SIG-M5 treated with dmso at 0.1 percent for 504 hours (cell line): ENCODE measurements around the gene PXDN.
"Not testable (repeated sequence)": the region's sequence is repeated elsewhere in the genome, so short reads cannot be mapped to it uniquely, and the experiment has no call there.

ENCODE experiments used
- DNase-seq: peaks from one replicate; lab custom pipeline; 2025; ENCODE audit not compliant: unreplicated experiment; lab: John Stamatoyannopoulos, UW

Gene PXDN

DNA sequence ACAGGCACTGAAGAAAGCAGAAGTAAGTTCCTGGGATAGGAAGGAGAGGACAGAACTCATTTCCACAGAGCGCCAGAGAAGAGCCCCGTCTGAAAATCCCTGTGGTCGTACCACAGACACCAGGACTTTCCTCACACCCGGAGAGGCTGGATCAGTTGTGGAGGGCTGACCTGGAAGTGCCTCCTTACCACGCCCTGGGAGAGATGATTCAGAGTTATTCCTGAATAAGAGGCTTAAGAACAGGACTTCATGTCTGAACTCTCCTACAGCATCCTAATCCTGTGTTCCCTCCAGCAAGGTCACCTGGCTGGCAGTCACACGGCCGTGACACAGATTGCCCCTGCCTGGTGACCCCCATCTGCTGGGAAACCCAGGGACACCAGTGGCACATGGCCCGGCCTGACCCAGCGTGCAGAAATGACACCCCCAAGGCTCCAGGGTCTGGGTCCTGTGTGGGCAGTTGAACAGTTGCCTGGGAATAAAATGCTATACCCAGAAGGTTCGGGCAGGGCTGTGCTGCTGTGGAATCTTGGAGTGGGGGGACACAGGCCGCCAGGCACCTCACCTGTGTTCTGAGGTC is 105.9 kb downstream of the PXDN start:
- DNase-seq, result no peak

DNA sequence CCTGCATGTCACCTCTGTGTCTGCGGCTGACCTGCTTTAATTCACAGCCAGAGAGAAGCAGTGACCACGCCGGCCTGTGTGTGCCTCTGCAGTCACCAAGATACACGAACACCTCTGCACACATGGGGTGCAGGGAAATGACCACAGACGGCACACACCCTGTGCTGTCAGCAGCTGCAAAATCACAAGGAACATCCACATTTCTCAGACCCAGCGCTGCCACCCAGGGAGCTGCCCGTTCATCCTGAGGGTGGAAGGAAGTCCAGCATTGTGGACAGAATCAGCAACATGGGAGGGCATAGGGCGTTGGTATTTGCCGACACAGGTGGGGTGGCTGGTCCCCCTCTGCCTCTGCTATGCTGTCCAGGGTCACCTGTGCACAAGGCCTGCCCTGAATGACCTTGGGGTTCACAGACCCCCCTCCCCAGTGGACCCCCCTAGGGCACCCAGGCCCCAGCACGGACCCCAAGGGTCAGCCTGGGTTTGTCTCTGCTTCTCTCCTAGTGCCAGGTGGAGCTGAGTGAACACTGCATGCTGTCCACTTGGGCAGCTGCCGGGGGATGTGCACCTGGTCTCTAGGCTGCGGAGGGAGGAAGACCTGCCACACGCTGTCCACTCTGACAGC is 107.4 kb downstream of the PXDN start:
- DNase-seq, result no peak

DNA sequence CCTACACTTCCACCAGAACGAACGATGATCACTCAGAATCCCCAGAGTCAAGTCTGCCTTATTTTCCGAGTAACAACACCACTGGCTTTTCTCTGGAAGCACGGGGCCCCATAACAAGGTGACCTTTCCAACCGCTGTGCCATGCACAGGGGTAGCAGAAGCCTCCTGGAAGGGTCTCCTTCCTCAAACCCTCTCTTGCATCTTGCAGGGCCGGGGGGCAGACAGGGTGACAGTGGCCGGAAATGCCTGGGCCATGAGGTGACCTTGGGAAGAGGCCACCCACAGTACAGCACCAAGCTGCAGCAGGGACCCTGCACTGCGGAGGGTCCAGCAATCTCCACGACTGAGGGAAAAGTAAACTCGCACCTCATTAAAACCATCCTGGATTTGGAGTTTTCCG is 108.5 kb downstream of the PXDN start:
- DNase-seq, result no peak

DNA sequence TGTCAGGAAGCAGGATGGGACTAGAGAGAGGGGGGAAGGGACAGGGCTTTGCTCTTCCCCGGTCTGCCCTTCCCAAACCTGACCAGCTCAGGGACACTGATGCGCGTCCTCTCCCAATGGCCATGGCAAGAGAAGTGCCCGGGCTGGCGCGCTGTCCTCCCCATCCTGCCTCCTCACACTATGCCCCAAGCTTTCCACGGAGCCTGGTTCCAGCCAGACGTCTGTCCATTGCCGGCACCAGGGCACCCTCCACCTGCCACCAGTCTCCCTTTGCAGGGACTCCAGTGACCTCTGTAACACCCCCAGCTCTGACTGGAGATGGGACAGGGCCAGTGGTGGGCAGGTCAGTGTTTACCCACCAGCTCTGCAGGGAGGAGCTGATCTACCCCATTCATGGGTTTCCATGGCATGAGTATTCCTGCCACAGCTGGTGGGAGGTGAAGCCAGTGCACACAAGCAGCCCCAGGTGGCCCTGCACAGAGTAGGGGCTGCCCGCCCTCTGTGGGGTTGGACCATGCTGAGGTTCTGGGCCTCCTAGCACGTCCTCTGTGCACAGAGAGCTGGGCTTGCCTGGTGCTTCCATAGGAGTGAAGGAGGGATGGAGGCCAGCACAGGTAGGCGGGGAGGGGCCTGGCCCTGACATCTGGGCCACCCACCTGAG is 109.5 kb downstream of the PXDN start:
- DNase-seq, result no peak

DNA sequence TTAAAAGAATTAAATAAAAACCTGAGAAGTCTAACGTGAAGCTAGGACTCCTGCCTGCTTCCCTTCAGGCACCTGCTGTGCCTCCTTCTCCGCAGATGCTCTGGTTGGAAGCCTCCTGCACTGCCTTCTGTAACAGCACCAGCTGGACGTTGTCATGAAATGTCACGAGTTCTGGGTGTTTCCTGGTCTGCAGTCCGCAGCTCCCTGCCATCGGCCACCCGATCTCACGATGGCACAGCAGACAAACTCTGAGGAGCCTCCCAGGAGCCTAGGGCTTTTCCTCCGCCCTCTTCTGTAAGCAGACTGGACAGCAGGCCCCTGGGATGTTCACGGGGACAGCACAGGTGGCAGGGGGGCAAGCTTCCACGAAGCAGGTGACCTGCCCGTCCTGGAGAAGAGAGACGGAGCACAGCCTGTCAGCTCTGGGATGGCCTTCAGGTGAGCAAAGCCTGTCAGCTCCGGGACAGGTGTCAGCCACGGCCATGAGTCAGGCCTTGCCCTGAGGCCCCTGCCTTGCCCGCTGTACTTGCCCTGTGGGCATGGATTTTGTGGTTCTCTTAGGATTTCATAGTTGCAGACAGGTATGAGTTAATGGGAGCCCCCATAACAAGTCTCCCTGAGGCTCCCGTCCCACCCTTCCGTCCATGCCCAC is 110.3 kb downstream of the PXDN start:
- no peak for DNase-seq

DNA sequence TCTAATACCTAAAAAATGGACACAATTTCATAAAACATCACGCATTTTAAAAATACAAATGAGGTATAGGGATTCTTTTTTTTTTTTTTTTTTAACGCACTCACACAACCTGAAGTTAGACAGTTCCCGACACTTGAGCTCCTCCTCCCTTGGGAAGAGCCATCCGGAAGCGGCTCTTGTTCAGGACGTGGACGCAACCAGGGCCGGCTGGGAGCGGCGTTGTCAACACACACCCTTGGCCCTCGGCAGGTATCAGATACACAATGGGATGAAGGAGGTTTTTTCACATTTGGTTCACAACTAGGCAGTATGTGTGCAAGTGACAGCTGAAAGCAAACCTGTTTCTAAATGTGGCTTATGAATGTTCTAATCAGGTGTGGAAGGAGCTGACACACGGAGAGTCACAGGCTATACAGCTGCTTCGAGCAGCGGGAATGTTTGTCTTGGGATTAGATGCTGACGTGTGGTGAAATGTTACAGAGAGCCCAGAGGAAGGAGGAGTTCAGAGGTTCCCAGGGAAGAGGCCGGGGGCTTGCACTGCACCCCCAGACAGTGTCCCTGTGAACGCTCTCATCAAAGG is 111.1 kb downstream of the PXDN start:
- no peak for DNase-seq

DNA sequence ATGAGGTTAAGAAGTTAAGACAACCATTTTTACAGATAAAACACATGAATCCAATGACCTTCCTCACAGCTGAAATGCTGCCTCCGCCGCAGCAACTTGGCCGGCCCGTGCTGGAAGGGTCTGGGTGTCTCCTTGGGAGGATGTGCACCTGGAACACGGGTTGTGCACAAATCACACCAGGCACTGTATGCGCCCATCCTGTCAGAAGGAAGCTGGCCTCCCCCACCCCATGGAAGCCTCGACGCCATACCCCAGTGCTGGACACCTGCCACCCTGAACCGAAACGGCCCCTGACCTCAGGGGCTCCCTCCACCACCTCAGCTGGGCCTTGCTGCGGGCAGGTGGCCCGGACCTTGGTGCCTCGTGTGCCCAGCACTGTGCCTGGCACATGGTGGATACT is 111.8 kb downstream of the PXDN start:
- DNase-seq, result no peak

DNA sequence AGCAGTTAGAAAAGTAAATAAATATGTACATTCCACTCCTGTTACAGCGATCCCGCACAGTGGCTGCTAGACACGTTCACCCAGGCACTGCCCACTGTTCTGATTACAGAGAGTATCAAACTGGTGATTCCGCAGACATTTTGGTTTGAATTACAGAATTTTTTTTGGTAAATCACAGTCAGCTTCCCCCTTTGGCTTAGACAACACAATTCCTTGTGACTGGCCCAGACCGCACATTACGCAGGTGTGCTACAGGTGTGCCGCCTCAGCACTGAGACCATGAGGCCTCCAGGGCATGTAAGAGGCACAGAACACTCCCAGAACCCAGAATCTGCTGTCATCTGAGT is 112.3 kb downstream of the PXDN start:
- DNase-seq, result peak; percentile 56

DNA sequence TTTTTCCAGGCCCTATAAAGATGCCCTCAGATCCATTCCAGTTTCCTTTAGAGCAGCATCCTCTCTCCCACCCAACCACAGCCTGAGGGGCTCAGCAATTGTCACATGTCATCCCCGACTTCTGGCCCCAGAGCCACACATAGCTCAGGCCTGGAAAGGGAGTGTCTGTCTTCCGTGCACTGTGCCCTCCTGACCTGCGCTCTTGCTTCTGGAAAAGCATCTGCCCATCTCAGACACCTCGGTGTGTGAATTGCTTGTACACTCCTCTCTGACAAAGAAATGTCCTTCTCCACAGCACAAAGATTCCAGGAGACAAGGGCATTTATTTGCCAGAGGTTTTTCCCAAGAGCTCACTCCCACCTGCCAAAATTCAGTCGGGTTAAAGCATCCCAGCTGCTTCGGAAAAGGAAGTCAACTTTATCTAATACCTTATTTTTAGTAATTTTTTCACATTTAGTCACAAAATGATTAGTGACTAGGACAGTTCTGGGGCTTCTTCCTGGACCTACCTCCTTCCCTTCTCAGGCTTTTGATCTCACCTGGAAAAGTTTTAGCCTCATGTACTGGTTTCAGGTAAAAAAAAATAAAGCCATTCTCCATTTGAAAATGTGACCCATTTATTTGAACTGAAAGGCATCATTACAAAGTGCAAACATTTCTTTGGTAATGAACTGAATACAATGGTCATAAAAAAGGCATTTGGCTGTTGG is 112.9 kb downstream of the PXDN start:
- no peak for DNase-seq

DNA sequence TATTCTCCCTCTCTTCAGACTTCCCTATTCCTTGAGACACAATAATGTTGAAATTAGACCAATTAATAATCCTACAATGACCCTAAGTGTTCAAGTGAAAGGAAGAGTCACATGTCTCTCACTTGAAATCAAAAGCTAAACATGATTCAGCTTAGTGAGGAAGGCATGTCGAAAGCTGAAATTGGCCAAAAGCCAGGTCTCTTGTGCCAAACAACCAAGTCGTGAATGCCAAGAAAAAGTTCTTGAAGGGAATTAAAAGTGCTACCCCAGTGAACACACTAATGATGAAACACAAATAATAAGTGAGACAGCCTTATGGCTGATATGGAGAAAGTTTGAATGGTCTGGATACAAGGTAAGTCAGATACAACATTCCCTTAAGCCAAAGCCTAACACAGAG is 115.4 kb downstream of the PXDN start:
- DNase-seq, result no peak

DNA sequence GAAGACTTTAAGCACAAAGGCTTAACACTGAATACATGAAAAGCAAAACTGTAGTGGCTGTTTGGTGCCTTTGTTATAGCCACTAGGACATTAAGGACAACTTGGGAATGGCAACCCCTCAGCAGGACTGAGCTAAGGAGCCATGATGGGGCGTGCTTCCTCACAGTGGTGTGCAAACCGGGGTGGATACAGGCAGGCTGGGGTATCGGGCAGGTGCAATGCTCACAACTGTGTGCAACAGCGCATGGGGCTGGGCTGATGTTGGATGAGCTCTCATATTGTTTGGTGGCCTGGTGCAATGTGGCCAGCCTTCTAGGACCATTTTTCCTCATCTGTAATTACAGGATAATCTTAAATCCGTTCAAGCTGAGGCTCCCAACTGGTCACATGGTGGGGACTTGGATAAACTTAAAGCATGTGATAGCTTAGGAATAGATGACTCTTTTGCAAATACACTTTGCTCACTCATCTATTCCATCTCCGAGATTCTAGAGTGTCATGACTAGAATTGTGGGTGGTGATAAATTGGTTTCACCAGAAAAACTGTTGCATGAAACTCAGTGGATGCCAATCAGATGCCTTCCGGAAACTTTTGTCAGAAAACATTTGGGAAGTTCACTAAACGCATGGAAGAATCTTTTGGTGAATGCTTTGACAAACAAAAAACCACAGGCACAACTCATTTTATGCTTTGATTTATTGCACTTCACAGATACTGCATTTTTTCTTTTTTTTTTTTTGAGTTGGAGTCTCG is 116.5 kb downstream of the PXDN start:
- DNase-seq, result no peak

DNA sequence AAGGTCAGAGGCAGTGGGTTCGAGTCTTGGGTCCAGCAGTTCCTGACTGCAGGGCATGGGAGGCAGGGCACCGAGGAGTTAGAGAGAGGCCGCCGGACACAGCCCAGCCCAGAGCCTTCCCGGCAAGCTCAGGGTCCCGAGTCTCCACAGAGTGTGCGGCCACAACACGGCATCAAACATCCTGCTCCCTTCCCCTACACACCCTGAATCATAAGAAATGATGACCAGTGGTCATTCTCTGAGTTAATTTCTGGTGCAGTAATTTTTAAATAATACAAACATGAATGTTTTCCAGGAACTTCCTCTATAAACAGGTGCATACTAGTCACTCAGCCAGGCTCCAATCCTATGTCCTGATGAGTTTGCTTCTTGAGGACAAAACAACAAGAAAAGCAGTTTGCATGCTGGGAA is 118.0 kb downstream of the PXDN start:
- no peak for DNase-seq

DNA sequence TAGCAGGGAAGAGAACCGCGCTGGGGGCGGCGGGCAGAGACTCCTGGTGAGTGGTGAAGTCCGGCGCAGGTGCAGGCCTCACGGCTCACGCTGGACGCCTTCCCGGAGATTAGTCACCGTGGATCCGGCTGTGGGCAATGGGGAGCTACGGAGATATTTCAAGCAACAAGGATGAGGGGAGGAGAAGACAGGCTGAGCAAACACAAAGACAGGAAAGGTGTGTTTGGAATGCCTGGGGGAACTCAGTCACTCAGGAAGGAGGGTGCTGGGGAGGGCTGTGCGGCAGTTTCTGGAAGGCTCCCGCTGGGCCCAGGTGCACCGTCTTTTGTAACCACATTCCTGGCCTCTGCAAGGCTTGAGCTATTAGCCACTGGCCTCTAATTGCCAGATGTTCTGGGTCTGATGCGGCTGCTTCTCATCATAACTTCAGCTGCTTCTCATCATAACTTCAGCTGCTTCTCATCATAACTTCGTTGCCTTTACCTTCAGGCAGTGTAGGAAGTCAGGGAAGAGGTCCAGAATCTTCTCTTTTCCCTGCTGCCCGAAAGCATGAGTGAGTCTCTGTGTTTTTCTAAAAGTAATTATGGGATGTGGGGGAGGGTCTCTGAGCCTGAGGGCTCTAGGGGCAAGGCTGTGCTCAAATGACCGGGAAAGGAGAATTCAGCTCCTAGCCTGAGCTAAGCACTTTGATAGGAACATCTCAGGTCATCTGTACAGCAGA is 118.9 kb downstream of the PXDN start:
- peak; percentile 45 for DNase-seq

DNA sequence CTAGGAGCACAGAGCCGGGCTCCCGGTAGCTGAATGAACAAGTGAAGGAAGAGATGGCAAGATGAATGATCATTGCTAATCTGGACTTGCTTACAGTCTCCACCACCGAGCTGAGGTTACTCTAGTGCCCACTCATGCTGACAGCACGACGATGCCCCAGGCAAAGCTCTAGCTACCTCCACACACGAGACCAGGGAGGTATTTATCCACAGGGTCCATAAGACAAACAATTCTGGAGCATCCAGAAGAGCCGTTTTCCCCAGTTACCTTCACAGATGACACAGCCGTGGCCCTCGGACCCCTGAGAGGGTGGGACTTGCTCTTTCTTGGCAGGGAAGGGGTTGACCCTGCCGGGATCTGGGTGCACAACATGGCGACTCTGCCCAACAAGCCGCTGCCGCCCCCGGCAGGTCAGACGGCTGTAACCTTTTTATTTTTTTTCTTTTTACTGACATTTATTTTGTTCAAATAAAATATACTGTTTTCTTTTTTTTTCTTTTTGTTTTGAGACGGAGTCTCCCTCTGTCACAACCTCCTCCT is 120.3 kb downstream of the PXDN start:
- no peak for DNase-seq

DNA sequence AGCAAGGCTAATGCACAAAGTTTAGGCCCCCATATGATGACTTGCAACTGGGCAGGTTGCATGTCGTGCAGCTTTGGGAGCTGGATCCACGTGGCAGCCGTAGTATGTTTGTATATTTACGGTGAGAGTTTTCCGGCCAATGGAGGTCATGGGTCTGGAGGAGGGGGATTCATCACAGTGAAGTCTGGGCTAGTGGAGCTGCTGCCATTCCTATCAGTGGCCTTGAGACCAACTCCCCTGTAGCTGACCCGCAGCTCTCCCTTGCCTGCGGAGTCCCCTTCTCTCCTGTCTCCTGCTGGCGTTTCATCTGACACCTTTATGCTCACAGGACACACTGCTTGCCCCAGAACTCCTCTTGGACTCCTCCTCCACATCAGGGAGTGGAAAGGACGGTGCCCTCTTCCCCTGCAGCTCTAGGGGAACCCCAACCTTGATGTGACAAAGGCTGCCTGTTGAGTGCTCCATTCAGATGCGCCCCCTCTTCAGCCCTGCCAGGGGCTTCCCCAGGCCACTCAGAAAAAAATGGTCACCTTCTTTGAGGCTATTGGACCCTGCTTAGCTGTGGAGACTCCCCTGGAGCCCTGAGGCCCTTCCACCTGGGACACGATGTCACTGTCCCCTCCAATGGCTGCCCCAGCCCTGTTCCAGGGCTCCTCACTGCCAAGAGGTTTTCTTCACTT is 121.7 kb downstream of the PXDN start:
- DNase-seq, result no peak

DNA sequence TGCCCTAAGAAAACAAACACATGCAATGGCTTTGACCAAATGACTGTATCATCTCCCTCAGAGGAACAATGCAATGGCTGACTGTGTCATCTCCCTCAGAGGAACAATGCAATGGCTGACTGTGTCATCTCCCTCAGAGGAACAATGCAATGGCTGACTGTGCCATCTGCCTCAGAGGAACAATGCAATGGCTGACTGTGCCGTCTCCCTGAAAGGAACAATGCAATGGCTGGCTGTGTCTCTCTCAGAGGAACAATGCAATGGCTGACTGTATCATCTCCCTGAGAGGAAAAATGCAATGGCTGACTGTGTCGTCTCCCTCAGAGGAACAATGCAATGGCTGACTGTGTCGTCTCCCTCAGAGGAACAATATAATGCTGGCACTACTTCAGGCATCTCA is 122.3 kb downstream of the PXDN start:
- not testable (repeated sequence) for DNase-seq

DNA sequence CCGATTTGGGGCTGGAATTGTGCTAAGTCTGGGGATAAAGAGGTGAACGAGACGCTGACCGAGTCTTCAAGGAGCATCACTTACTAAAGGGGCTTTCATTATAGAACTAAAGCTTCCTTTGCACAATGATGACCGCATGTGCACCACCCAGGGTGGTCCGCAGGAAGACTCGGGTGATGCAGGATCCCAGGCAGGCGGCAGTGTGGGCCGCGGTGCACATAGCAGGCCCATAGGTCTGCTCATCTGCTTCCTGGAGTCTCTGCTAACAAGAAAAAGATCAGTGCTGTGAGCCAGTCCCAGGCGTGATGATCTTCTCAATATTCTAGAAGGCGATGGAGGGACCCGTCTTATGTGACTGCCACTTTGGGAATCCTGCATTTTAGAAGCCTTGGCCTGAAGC is 122.8 kb downstream of the PXDN start:
- no peak for DNase-seq

DNA sequence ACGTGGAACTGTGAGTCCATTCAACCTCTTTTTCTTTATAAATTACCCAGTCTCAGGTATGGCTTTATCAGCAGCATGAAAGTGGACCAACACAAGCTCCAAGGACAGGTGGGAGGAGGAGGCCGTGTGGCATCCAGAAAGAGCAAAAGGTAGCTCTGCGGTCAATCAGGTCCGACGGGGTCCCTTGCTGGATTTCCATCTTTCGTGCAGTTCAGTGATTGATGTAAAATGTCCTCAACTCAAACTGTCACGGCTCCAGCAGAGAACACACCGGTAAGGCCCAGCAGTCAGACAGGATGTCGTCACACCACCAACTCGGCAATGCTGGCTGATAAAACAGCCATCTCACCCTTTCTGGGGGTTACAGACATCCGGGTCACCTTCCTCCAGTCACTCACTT is 123.3 kb downstream of the PXDN start:
- DNase-seq, result no peak

DNA sequence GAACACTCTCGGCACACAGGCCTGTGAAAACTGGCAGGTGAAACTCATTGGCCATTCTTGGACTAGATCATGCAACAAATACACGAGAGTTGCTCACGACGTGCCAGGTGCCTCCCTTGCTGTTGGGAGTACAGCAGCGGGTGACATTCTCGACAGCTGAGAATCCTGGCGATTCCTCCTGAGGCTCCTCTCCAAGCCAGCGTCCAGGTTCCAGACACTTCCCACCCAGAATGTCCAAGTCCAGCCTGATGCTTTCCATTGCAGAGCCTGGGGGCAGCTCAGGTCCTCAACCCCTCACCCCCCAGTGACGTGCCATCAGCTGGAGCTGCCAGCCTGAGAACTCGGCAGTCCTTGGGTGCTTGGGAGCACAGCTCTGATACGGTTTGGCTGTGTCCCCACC is 124.2 kb downstream of the PXDN start:
- DNase-seq, result no peak
